RKO (cell line): ENCODE results near the gene IGF2R.
"Not testable (repeated sequence)": the region's sequence is repeated elsewhere in the genome, so short reads cannot be mapped to it uniquely, and the experiment has no call there.

Experiments
- DNase-seq: peaks from one replicate; pipeline ENCODE4 v3.0.0-alpha.2; 2016; ENCODE audit warnings: low spot score

Gene IGF2R

DNA sequence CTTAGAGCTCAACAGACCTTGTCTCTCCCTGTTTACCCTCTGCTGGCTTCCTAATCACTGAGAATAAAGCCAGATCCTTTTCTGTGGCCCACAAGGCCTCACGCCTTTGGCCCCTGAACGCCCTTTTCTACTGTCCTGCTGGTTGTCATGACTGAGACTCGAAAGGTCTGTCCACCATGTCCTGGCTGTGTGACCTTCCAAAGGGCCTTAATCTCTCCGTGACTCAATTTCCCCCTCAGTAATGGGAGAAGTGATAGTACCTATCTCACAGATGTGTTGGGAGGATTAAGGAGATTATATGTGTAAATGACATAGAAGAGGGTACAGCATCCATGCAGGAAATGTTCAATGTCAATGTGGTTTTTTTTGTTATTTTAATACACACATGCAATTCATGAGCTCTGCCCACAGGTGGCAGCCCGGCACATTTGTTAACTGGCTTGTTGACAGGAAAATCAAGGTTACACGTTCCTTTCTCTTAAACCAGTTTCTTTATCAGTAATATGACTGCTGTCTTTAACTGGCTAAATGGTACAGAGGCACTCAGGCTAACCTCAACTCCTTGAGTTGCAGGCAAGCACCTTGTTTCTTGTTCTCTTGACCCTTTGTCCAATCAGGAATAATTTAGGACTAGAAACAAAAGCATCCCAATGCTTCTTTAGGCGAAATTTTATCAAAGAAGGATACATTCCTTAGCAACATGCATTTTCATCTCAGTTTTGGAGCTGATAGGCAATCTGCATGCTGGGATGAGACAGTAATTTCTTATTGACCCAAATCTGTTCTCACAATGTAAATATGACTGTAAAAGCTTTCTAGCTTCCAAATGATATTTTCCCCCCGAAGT, 169.3 kb downstream of the IGF2R start:
- peak; percentile 69 for DNase-seq

- no peak for DNase-seq
Measured at GRCh38 chr6:160138839-160139419, 170.0 kb downstream of the IGF2R start.

DNA sequence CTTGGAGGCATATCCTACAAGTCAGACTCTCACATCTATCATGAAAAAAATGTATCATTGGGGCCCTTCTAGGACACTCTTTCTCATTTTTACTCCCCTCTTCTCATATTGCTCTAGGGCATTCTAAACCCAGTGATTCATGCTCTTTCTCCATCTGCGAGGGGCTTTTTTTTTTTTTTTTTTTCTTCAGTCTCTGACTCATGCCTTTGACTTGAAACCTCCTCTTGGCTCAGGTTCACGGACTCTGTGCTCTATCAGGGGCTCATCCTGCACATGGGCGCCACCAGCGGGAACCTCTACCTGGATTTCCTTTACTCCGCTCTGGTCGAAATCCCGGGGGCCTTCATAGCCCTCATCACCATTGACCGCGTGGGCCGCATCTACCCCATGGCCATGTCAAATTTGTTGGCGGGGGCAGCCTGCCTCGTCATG, 170.6 kb downstream of the IGF2R start:
- DNase-seq, result peak; percentile 42

GRCh38 chr6:160140493-160140892, 171.6 kb downstream of the IGF2R start:
- DNase-seq, result not testable (repeated sequence)

DNA sequence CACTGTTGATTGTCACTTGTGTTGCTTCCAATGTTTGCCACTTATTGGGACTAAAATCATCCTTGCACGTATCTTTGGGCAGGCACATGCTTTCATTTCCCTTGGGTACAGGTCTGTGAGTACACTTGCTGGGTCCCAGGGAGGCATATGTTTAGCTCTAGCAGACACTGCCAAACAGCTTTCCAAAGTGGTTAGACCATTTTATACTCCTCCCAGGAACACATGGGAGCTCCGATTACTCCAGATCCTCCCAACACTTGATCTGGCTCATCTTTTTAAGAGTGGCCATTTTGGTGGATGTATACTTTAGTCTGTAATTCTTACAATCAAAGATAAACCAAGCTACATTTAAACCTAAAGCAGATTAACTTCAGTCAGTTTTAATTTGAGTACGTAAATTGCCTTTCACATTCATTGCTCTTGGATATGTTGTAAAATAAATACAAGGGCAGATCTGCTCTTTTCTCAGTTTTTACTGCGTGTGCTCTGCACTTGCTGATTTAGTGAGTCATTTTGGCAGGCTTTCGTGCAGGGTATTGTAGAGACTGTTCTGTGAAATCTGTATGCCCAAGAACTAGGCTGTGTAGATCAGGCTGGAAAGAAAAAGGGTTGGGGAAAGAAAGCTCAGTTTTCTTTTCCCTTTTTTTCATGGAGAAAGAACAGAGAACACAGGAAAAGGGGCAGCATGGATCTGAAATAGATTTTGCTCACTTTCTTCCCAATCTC, 172.3 kb downstream of the IGF2R start:
- no peak for DNase-seq

GRCh38 chr6:160142115-160142715, 173.3 kb downstream of the IGF2R start:
- no peak for DNase-seq

GRCh38 chr6:160146454-160147145, 177.7 kb downstream of the IGF2R start:
- no peak for DNase-seq

GRCh38 chr6:160147146-160147536, 178.3 kb downstream of the IGF2R start:
- no peak for DNase-seq

DNA sequence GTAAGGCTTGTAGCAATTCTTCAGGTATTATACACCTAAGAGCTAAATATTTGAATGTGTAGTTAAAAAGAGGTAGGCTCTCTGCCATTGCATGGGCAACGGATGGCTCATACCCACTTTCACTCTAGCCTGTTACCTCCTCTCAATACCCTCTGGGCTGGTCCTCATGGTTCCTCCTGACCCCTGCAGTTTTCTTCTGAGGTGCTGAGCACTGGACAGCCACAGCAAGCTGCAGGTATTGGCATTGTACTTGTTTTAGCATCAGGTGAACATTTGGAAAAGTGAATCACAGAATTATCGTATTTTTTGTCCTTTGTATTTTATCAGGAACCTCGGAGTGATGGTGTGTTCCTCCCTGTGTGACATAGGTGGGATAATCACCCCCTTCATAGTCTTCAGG, 185.6 kb downstream of the IGF2R start:
- no peak for DNase-seq

- no peak for DNase-seq
Measured at GRCh38 chr6:160156842-160157241, 188.0 kb downstream of the IGF2R start.

DNA sequence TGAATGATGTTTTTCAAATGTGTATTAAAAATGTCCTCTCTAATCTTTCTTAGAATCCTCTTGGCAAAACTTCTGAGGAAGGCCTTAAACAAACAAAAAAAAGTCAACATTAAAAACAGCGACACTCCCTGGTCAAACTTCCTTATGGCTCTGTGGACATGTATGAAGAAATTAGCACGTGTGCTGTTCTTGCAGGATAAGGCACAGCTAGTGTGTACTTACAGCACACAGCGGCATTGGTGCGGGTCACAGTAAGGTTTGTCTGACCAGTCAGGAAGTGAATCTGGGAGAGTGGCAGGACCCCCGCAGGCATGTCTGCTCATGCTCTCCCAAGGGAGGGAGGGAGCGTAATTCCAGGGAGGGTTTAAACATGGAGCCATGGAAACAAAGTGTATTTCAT, 191.6 kb downstream of the IGF2R start:
- DNase-seq, result no peak
